ENCODE data around the gene LSAMP. TPM values are rescaled to one million over a fixed set of nuclear protein-coding genes. Genes with fewer than 3 reads are reported as not detected.

The LSAMP gene
- total RNA-seq, 4 donors from 2014 or later = 1.2 to 3.0 (median 1.8) TPM

GRCh38 chr3:115913069-115913686, 532.1 kb downstream of the LSAMP start:
- Histone ChIP-seq H3K27ac (replicated peaks in 1 of 4) (no peak overlapping the region), H3K36me3 (no peaks in the 10 kb centered on the region), H3K27me3 (no peaks in the 10 kb centered on the region), H3K4me1 (no peaks in the 10 kb centered on the region), H3K9me3 (no peaks in the 10 kb centered on the region), H3K4me3 (no peak overlapping the region)
- intact Hi-C loops (cut with DNase I) = no loop called here
- peak; percentile 5 to 36 (median 30) for TF ChIP-seq CTCF (IDR thresholded peaks at IDR 0.05)
- no peak for TF ChIP-seq POLR2AphosphoS5 (IDR thresholded peaks at IDR 0.05)
- no peak for TF ChIP-seq POLR2A (IDR thresholded peaks at IDR 0.05; ENCODE audit: low read depth)
- no peak for TF ChIP-seq EP300 (IDR thresholded peaks at IDR 0.05)
- DNase-seq (ENCODE audit: extremely low spot score) = no peak
- 83% methylated on average over 4 of the region's 4 CpGs for WGBS

- Histone ChIP-seq H3K27me3 (no peaks in the 10 kb centered on the region), H3K9me3 (no peaks in the 10 kb centered on the region), H3K36me3 (no peaks in the 10 kb centered on the region), H3K27ac (replicated peaks in 1 of 4) (no peak overlapping the region), H3K4me1 (no peaks in the 10 kb centered on the region), H3K4me3 (no peak overlapping the region)
- WGBS = 77% methylated on average over 2 of the region's 2 CpGs
- intact Hi-C loops (cut with DNase I) = no loop called here
- TF ChIP-seq POLR2A (IDR thresholded peaks at IDR 0.05; ENCODE audit: low read depth) (no peak), EP300 (IDR thresholded peaks at IDR 0.05) (no peak), CTCF (IDR thresholded peaks at IDR 0.05) (no peak), POLR2AphosphoS5 (IDR thresholded peaks at IDR 0.05) (no peak)
- no peak for DNase-seq (ENCODE audit: extremely low spot score)
Measured at GRCh38 chr3:115912372-115912771, 532.9 kb downstream of the LSAMP start.

GRCh38 chr3:115905871-115906270, 539.4 kb downstream of the LSAMP start:
- no peak for DNase-seq (ENCODE audit: extremely low spot score)
- no peaks in the 10 kb centered on the region for H3K27me3 ChIP-seq
- no peak overlapping the region for H3K27ac ChIP-seq (replicated peaks in 1 of 4)
- WGBS = 91% methylated on average over 2 of the region's 2 CpGs
- no peaks in the 10 kb centered on the region for H3K9me3 ChIP-seq
- no peaks in the 10 kb centered on the region for H3K4me1 ChIP-seq
- intact Hi-C loops (cut with DNase I) = no loop called here
- H3K4me3 ChIP-seq = no peak overlapping the region
- no peaks in the 10 kb centered on the region for H3K36me3 ChIP-seq
- TF ChIP-seq EP300 (IDR thresholded peaks at IDR 0.05) (no peak), CTCF (IDR thresholded peaks at IDR 0.05) (no peak)

DNA sequence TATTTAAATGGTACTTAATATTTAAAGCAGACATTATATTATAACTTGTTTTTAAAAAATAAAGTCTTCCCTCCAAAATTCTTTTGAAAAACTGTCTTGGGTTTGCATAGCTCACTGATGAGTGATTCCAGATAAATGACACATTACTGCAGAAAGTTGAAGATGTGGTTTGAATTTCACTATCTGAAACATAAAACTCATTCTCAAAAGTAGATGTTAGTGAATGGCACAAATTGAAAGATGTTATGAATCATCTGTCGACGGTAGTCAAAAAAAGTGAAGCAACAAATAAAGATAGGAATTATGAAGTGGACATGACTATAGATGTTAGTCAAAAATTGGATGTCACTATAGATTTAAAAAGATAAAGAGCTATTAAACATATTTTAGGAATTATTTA, 541.4 kb downstream of the LSAMP start:
- Histone ChIP-seq H3K27ac (replicated peaks in 1 of 4) (no peak overlapping the region), H3K4me3 (no peak overlapping the region), H3K9me3 (no peaks in the 10 kb centered on the region), H3K4me1 (no peaks in the 10 kb centered on the region), H3K27me3 (no peaks in the 10 kb centered on the region), H3K36me3 (no peaks in the 10 kb centered on the region)
- WGBS = 90% methylated on average over 2 of the region's 2 CpGs
- TF ChIP-seq EP300 (IDR thresholded peaks at IDR 0.05) = no peak
- TF ChIP-seq POLR2A (IDR thresholded peaks at IDR 0.05; ENCODE audit: low read depth) = no peak
- no peak for TF ChIP-seq CTCF (IDR thresholded peaks at IDR 0.05)
- TF ChIP-seq POLR2AphosphoS5 (IDR thresholded peaks at IDR 0.05) = no peak
- intact Hi-C loops (cut with DNase I) = no loop called here
- DNase-seq (ENCODE audit: extremely low spot score) = no peak

- Histone ChIP-seq H3K4me1 (no peaks in the 10 kb centered on the region), H3K9me3 (no peaks in the 10 kb centered on the region), H3K27ac (replicated peaks in 1 of 4) (no peak overlapping the region), H3K4me3 (no peak overlapping the region), H3K27me3 (no peaks in the 10 kb centered on the region), H3K36me3 (no peaks in the 10 kb centered on the region)
- no peak for DNase-seq (ENCODE audit: extremely low spot score)
- no peak for TF ChIP-seq EP300 (IDR thresholded peaks at IDR 0.05)
- no peak for TF ChIP-seq POLR2A (IDR thresholded peaks at IDR 0.05; ENCODE audit: low read depth)
- no peak for TF ChIP-seq POLR2AphosphoS5 (IDR thresholded peaks at IDR 0.05)
- TF ChIP-seq CTCF (IDR thresholded peaks at IDR 0.05) = no peak
- intact Hi-C loops (cut with DNase I) = no loop called here
Measured at GRCh38 chr3:115901008-115901407, 544.3 kb downstream of the LSAMP start.

Data from esophagus muscularis mucosa (tissue), 4 donors.